Keratinocyte (primary cell): ENCODE data around the gene TMEM135. TPM values are rescaled to one million over a fixed set of nuclear protein-coding genes. Genes with fewer than 3 reads are reported as not detected.

Experiments used
- DNase-seq: peaks from one replicate; pipeline ENCODE4 v3.0.0-alpha.2; 2011; ENCODE audit warnings: low read depth, missing footprints, low spot score
- FAIRE-seq: peaks from 2 replicates; lab custom pipeline; 2011; peaks lifted over from hg19 to GRCh38; lab: Jason Lieb, UNC
- H2AFZ ChIP-seq: 2 replicates; pipeline ENCODE4 v1.6.0; 2012; ENCODE audit warnings: low read length, control low read depth, inconsistent platforms; ENCODE audit not compliant: control insufficient read depth
- H3K27ac ChIP-seq: 2 replicates; pipeline ENCODE4 v1.5.1; 2011; ENCODE audit warnings: low read length; ENCODE audit not compliant: control insufficient read depth, insufficient read depth
- H3K27me3 ChIP-seq: 3 replicates; pipeline ENCODE4 v1.6.0; 2011; ENCODE audit warnings: low read length; ENCODE audit not compliant: control insufficient read depth, insufficient read depth; ENCODE audit errors: extremely low read depth
- H3K36me3 ChIP-seq, 2 experiments: 2 replicates in 1 of 2; 3 replicates in 1 of 2; pipeline ENCODE4 v1.5.1; 2011; ENCODE audit warnings: low read length in 2 of 2, mild to moderate bottlenecking in 1 of 2; ENCODE audit not compliant: control insufficient read depth in 2 of 2, insufficient read depth in 2 of 2; ENCODE audit errors: extremely low read depth in 1 of 2
- H3K4me1 ChIP-seq: 3 replicates; pipeline ENCODE4 v1.5.1; 2011; ENCODE audit warnings: low read length; ENCODE audit not compliant: control insufficient read depth, insufficient read depth; ENCODE audit errors: extremely low read depth
- H3K4me2 ChIP-seq: 3 replicates; pipeline ENCODE4 v1.6.0; 2011; ENCODE audit warnings: low read depth, low read length; ENCODE audit not compliant: control insufficient read depth, insufficient read depth; ENCODE audit errors: extremely low read depth
- H3K4me3 ChIP-seq, 3 experiments: fragments of 200-600 bp in 1 of 3; sonication (generic) in 1 of 3; 2 replicates in 2 of 3; 3 replicates in 1 of 3; pipeline ENCODE4 v1.5.1; 2011 to 2016; ENCODE audit warnings: low read length in 3 of 3, mild to moderate bottlenecking in 3 of 3, control low read depth in 2 of 3, inconsistent platforms in 1 of 3, low read depth in 1 of 3, mixed read lengths in 1 of 3, mixed run types in 1 of 3, moderate library complexity in 1 of 3; ENCODE audit not compliant: control insufficient read depth in 2 of 3, insufficient read depth in 2 of 3; ENCODE audit errors: extremely low read depth in 1 of 3
- H3K79me2 ChIP-seq: 2 replicates; pipeline ENCODE4 v1.6.0; 2012; ENCODE audit warnings: low read length; ENCODE audit not compliant: control insufficient read depth, insufficient read depth
- H3K9ac ChIP-seq: 3 replicates; pipeline ENCODE4 v1.6.0; 2011; ENCODE audit warnings: low read length; ENCODE audit not compliant: control insufficient read depth, insufficient read depth; ENCODE audit errors: extremely low read depth
- H3K9me1 ChIP-seq: 3 replicates; pipeline ENCODE4 v1.6.0; 2011; ENCODE audit warnings: low read length; ENCODE audit not compliant: control insufficient read depth, insufficient read depth; ENCODE audit errors: extremely low read depth
- H3K9me3 ChIP-seq: 2 replicates; pipeline ENCODE4 v1.5.1; 2012; ENCODE audit warnings: low read depth, low read length; ENCODE audit not compliant: control insufficient read depth
- H4K20me1 ChIP-seq: 3 replicates; pipeline ENCODE4 v1.6.0; 2011; ENCODE audit warnings: low read length; ENCODE audit not compliant: control insufficient read depth, insufficient read depth; ENCODE audit errors: extremely low read depth
- EZH2 ChIP-seq: IDR thresholded peaks from one replicate; pipeline ENCODE4 v1.6.1; 2012; ENCODE audit warnings: inconsistent platforms, mild to moderate bottlenecking, low read length, moderate library complexity
- dilution Hi-C: fragments of 300-500 bp; cut with MboI; formaldehyde crosslinking; loops from one replicate; pipeline ENCODE4 v1.7.0; 2020; ENCODE audit warnings: low sequenced_read_pairs; ENCODE audit not compliant: extremely low pct_ligation_motif_present
- polyA plus RNA-seq, 5 experiments: library from polyadenylated mRNA; depleted of rRNA in 3 of 5; stranded (reverse) in 3 of 5; stranded (forward) in 1 of 5; unstranded in 1 of 5; fragments of >200 nt; gene quantifications; 1 replicate in 1 of 5; 2 replicates in 3 of 5; 3 replicates in 1 of 5; pipeline versions ENCODE4 v1.2.1 to v1.2.3, GENCODE V29; 2011 to 2012; ENCODE audit warnings: missing spikeins in 2 of 5, low read depth in 1 of 5, low replicate concordance in 1 of 5
- TF ChIP-seq, protein P1 (sequence below), 3 experiments: IDR thresholded peaks in 1 of 3; conservative IDR thresholded peaks in 1 of 3; optimal IDR thresholded peaks in 1 of 3; 2 replicates in 2 of 3; 3 replicates in 1 of 3; pipeline versions ENCODE3 to v1.5.1; 2011; ENCODE audit warnings: low read length in 3 of 3, mild to moderate bottlenecking in 3 of 3, moderate library complexity in 2 of 3, control low read depth in 1 of 3, inconsistent platforms in 1 of 3; ENCODE audit not compliant: insufficient read depth in 2 of 3; ENCODE audit errors: extremely low read depth in 1 of 3

TMEM135 gene
- polyA plus RNA-seq, 1 donor (not counting 4 experiments of a cell fraction or from before 2014, with no cell fraction given), result 15.0 TPM

DNA sequence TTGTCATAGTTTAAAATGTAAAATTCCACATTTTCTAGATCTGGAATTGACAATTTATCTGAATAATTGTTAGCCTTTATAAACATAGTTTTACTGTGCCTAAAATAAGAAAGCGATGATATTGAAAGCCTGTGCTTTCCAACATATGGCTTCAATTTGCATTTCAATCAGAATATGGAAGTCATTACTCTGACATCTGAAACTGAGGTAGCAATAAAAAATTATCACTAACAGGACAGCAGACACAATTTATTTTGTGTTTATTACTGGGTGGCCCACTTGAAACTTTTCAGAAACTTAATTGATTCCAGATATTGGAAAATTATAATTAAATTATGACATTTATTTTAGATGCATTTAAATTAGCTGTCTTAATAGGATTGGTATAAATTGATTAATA is 78.5 kb downstream of the TMEM135 start:
- Histone ChIP-seq H2AFZ (no peak overlapping the region), H3K4me3 (no peak overlapping the region), H3K27ac (no peak overlapping the region), H4K20me1 (no peaks in the 10 kb centered on the region), H3K27me3 (no peaks in the 10 kb centered on the region), H3K4me2 (no peak overlapping the region), H3K36me3 (no peaks in the 10 kb centered on the region), H3K4me1 (no peaks in the 10 kb centered on the region), H3K9ac (no peak overlapping the region), H3K79me2 (no peaks in the 10 kb centered on the region), H3K9me1 (no peaks in the 10 kb centered on the region), H3K9me3 (no peaks in the 10 kb centered on the region)
- DNase-seq (no peak), FAIRE-seq (no peak)
- no peak for TF ChIP-seq EZH2
- TF ChIP-seq, protein P1, sequence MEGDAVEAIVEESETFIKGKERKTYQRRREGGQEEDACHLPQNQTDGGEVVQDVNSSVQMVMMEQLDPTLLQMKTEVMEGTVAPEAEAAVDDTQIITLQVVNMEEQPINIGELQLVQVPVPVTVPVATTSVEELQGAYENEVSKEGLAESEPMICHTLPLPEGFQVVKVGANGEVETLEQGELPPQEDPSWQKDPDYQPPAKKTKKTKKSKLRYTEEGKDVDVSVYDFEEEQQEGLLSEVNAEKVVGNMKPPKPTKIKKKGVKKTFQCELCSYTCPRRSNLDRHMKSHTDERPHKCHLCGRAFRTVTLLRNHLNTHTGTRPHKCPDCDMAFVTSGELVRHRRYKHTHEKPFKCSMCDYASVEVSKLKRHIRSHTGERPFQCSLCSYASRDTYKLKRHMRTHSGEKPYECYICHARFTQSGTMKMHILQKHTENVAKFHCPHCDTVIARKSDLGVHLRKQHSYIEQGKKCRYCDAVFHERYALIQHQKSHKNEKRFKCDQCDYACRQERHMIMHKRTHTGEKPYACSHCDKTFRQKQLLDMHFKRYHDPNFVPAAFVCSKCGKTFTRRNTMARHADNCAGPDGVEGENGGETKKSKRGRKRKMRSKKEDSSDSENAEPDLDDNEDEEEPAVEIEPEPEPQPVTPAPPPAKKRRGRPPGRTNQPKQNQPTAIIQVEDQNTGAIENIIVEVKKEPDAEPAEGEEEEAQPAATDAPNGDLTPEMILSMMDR (optimal IDR thresholded peaks at IDR 0.05 in 1 of 3, IDR thresholded peaks at IDR 0.05 in 1 of 3, conservative IDR thresholded peaks at IDR 0.05 in 1 of 3; ENCODE audit: extremely low read depth in 1 of 3, insufficient read depth in 2 of 3, low read length in 3 of 3), result no peak
- dilution Hi-C loops, result no loop called here

DNA sequence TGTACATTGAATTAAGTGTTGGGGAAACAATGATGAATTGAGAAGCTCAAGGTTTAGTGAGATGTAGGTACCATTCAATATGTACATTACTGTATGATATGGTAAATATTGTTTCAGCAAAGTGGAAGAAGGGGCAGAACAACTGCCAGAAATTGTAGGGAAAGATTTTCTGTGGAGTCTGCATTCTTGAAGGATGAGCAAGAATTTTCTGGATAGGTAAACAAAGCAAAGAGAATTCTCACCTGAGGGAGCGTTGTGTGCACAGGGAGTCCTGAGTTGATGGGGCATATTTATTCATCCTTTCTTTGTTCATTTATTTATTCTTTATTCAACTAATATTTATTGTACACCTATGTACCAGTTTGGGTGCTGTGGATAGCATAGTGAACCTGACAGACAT is 83.2 kb downstream of the TMEM135 start:
- Histone ChIP-seq H3K79me2 (no peaks in the 10 kb centered on the region), H3K27me3 (no peaks in the 10 kb centered on the region), H4K20me1 (no peaks in the 10 kb centered on the region), H3K9me1 (no peaks in the 10 kb centered on the region), H3K4me2 (no peak overlapping the region), H2AFZ (no peak overlapping the region), H3K4me1 (no peaks in the 10 kb centered on the region), H3K9me3 (no peaks in the 10 kb centered on the region), H3K4me3 (no peak overlapping the region), H3K27ac (no peak overlapping the region), H3K9ac (no peak overlapping the region), H3K36me3 (no peaks in the 10 kb centered on the region)
- FAIRE-seq (no peak), DNase-seq (no peak)
- TF ChIP-seq EZH2, result no peak
- TF ChIP-seq, protein P1 (optimal IDR thresholded peaks at IDR 0.05 in 1 of 3, IDR thresholded peaks at IDR 0.05 in 1 of 3, conservative IDR thresholded peaks at IDR 0.05 in 1 of 3; ENCODE audit: extremely low read depth in 1 of 3, insufficient read depth in 2 of 3, low read length in 3 of 3), result no peak
- dilution Hi-C loops, result no loop called here
